HEK293T (cell line): ENCODE data around the gene TAF11L4.

Experiments
- FOXM1 ChIP-seq: fragments of 450-650 bp; IDR thresholded peaks from 2 replicates; pipeline ENCODE4 v1.6.1; 2017; ENCODE audit warnings: mild to moderate bottlenecking, borderline replicate concordance
- SP1 ChIP-seq: fragments of 450-650 bp; IDR thresholded peaks from 2 replicates; pipeline ENCODE4 v1.6.1; 2017
- ZNF384 ChIP-seq: fragments of 450-650 bp; IDR thresholded peaks from 2 replicates; pipeline ENCODE4 v1.6.1; 2016

GRCh38 chr5:17477043-17477442 is 44.6 kb upstream of the TAF11L4 start:
- no peak for TF ChIP-seq SP1
- TF ChIP-seq ZNF384 = no peak
- TF ChIP-seq FOXM1 = no peak
